ENCODE results near the gene UBAC2. TPM values are rescaled to one million over a fixed set of nuclear protein-coding genes. Genes with fewer than 3 reads are reported as not detected.
A peak's percentile ranks its signal among the peaks of the same experiment; 100 is the strongest.

Gene UBAC2
- total RNA-seq, 2 experiments from 2014 or later, result 43.4 to 44.9 TPM

- CTCF ChIA-PET, result interaction anchor here (0.9 to 6.4 kb wide), 6 partner anchors 19 to 134 kb away, joined by 3 to 59 read pairs (median 12); no protein-coding TSS in a partner anchor
- no peak overlapping the region for H3K4me3 Mint-ChIP-seq
Measured at GRCh38 chr13:99301056-99301838, 100.6 kb downstream of the UBAC2 start.

GRCh38 chr13:99301913-99302636 lies 101.4 kb downstream of the UBAC2 start:
- Mint-ChIP-seq H3K4me1 (ENCODE audit: low read depth) (peaks cover 71% of the 10 kb centered on the region), H3K4me3 (peak overlapping the region; percentile 93), H3K27me3 (ENCODE audit: low read depth) (no peaks in the 10 kb centered on the region), H3K36me3 (ENCODE audit: low read depth) (peaks cover 41% of the 10 kb centered on the region), H3K27ac (peak overlapping the region; percentile 99), H3K9me3 (no peaks in the 10 kb centered on the region)
- no peak for DNase-seq
- CTCF ChIA-PET, result interaction anchor here (0.9 to 6.4 kb wide), 9 partner anchors 30 to 133 kb away, joined by 3 to 59 read pairs (median 3); no protein-coding TSS in a partner anchor
- intact Hi-C loops (cut with micrococcal nuclease), result no loop called here

More at GRCh38 chr13:99301056-99301838, 100.6 kb downstream of the UBAC2 start:
- Mint-ChIP-seq H3K27ac (peak overlapping the region; percentile 77), H3K27me3 (ENCODE audit: low read depth) (no peaks in the 10 kb centered on the region), H3K9me3 (no peaks in the 10 kb centered on the region), H3K4me1 (ENCODE audit: low read depth) (peaks cover 77% of the 10 kb centered on the region), H3K36me3 (ENCODE audit: low read depth) (peaks cover 37% of the 10 kb centered on the region)
- intact Hi-C loops (cut with micrococcal nuclease), result no loop called here
- no peak for DNase-seq

- H3K4me3 Mint-ChIP-seq, result peak overlapping the region; percentile 93
- CTCF ChIA-PET, result interaction anchor here (0.7 to 6.4 kb wide), 10 partner anchors 8 to 133 kb away, joined by 3 to 59 read pairs (median 3); no protein-coding TSS in a partner anchor
- DNase-seq, result no peak
- H3K4me1 Mint-ChIP-seq (ENCODE audit: low read depth), result peaks cover 69% of the 10 kb centered on the region
- no peaks in the 10 kb centered on the region for H3K27me3 Mint-ChIP-seq (ENCODE audit: low read depth)
- H3K36me3 Mint-ChIP-seq (ENCODE audit: low read depth), result peaks cover 39% of the 10 kb centered on the region
- intact Hi-C loops (cut with micrococcal nuclease), result no loop called here
- no peaks in the 10 kb centered on the region for H3K9me3 Mint-ChIP-seq
- H3K27ac Mint-ChIP-seq, result peak overlapping the region; percentile 99
Measured at GRCh38 chr13:99302637-99303505, 102.2 kb downstream of the UBAC2 start.

GRCh38 chr13:99303863-99304521 lies 103.3 kb downstream of the UBAC2 start:
- H3K4me3 Mint-ChIP-seq, result peak overlapping the region; percentile 93
- H3K9me3 Mint-ChIP-seq, result no peaks in the 10 kb centered on the region
- peaks cover 70% of the 10 kb centered on the region for H3K4me1 Mint-ChIP-seq (ENCODE audit: low read depth)
- H3K27me3 Mint-ChIP-seq (ENCODE audit: low read depth), result no peaks in the 10 kb centered on the region
- intact Hi-C loops (cut with micrococcal nuclease), result loop anchor here (1.0 kb wide), 1 partner anchor 10 kb away; no protein-coding TSS in a partner anchor
- peak overlapping the region; percentile 99 for H3K27ac Mint-ChIP-seq
- CTCF ChIA-PET, result interaction anchor here (0.5 to 6.4 kb wide), 15 partner anchors 9 to 132 kb away, joined by 3 to 59 read pairs (median 4); no protein-coding TSS in a partner anchor
- H3K36me3 Mint-ChIP-seq (ENCODE audit: low read depth), result peaks cover 43% of the 10 kb centered on the region
- DNase-seq, result peak; percentile 83

- peaks cover 70% of the 10 kb centered on the region for H3K4me1 Mint-ChIP-seq (ENCODE audit: low read depth)
- peak overlapping the region; percentile 93 for H3K4me3 Mint-ChIP-seq
- H3K9me3 Mint-ChIP-seq, result no peaks in the 10 kb centered on the region
- CTCF ChIA-PET, result interaction anchor here (0.5 to 6.4 kb wide), 14 partner anchors 8 to 131 kb away, joined by 3 to 59 read pairs (median 6); no protein-coding TSS in a partner anchor
- no peaks in the 10 kb centered on the region for H3K27me3 Mint-ChIP-seq (ENCODE audit: low read depth)
- peaks cover 43% of the 10 kb centered on the region for H3K36me3 Mint-ChIP-seq (ENCODE audit: low read depth)
- no peak for DNase-seq
- peak overlapping the region; percentile 99 for H3K27ac Mint-ChIP-seq
- intact Hi-C loops (cut with micrococcal nuclease), result loop anchor here (1.0 kb wide), 1 partner anchor 10 kb away; no protein-coding TSS in a partner anchor
Measured at GRCh38 chr13:99304541-99304940, 103.9 kb downstream of the UBAC2 start.

- H3K4me3 Mint-ChIP-seq, result peak overlapping the region; percentile 93
- CTCF ChIA-PET, result interaction anchor here (0.6 to 6.4 kb wide), 8 partner anchors 9 to 130 kb away, joined by 4 to 59 read pairs (median 7); no protein-coding TSS in a partner anchor
- no peak for DNase-seq
Measured at GRCh38 chr13:99305158-99305557, 104.5 kb downstream of the UBAC2 start.

GRCh38 chr13:99305566-99305965 lies 104.9 kb downstream of the UBAC2 start:
- peaks cover 45% of the 10 kb centered on the region for H3K36me3 Mint-ChIP-seq (ENCODE audit: low read depth)
- H3K27ac Mint-ChIP-seq, result peak overlapping the region; percentile 99
- DNase-seq, result no peak
- no peaks in the 10 kb centered on the region for H3K9me3 Mint-ChIP-seq
- CTCF ChIA-PET, result interaction anchor here (0.5 to 6.4 kb wide), 8 partner anchors 9 to 130 kb away, joined by 3 to 59 read pairs (median 7); no protein-coding TSS in a partner anchor
- peak overlapping the region; percentile 93 for H3K4me3 Mint-ChIP-seq
- no peaks in the 10 kb centered on the region for H3K27me3 Mint-ChIP-seq (ENCODE audit: low read depth)
- H3K4me1 Mint-ChIP-seq (ENCODE audit: low read depth), result peaks cover 69% of the 10 kb centered on the region
- intact Hi-C loops (cut with micrococcal nuclease), result loop anchor here (5.0 kb wide), 1 partner anchor 733 kb away; no protein-coding TSS in a partner anchor

More at GRCh38 chr13:99305158-99305557, 104.5 kb downstream of the UBAC2 start:
- peaks cover 45% of the 10 kb centered on the region for H3K36me3 Mint-ChIP-seq (ENCODE audit: low read depth)
- H3K4me1 Mint-ChIP-seq (ENCODE audit: low read depth), result peaks cover 70% of the 10 kb centered on the region
- H3K9me3 Mint-ChIP-seq, result no peaks in the 10 kb centered on the region
- intact Hi-C loops (cut with micrococcal nuclease), result loop anchor here (5.0 kb wide), 1 partner anchor 733 kb away; no protein-coding TSS in a partner anchor
- H3K27ac Mint-ChIP-seq, result peak overlapping the region; percentile 99
- no peaks in the 10 kb centered on the region for H3K27me3 Mint-ChIP-seq (ENCODE audit: low read depth)

- DNase-seq, result no peak
Measured at GRCh38 chr13:99307247-99307646, 106.6 kb downstream of the UBAC2 start, which contains the start of gene GPR183. Gene GPR183, minus strand, starts transcription at chr13:99307399. Its CDS starts 11,254 bp downstream, at chr13:99296145.

GRCh38 chr13:99307648-99308339 lies 107.1 kb downstream of the UBAC2 start:
- no peaks in the 10 kb centered on the region for H3K27me3 Mint-ChIP-seq (ENCODE audit: low read depth)
- peak; percentile 89 for DNase-seq
- CTCF ChIA-PET, result interaction anchor here (0.8 to 6.4 kb wide), 6 partner anchors 10 to 128 kb away, joined by 3 to 59 read pairs (median 7); no protein-coding TSS in a partner anchor

More at GRCh38 chr13:99307247-99307646, 106.6 kb downstream of the UBAC2 start, which contains the start of gene GPR183:
- Mint-ChIP-seq H3K27me3 (ENCODE audit: low read depth) (no peaks in the 10 kb centered on the region), H3K27ac (peak within 1 kb of the TSS; percentile 99), H3K4me1 (ENCODE audit: low read depth) (peaks cover 73% of the 10 kb centered on the region), H3K9me3 (no peaks in the 10 kb centered on the region), H3K36me3 (ENCODE audit: low read depth) (peaks cover 42% of the 10 kb centered on the region), H3K4me3 (peak within 1 kb of the TSS; percentile 93)
- CTCF ChIA-PET, result interaction anchor here (0.7 to 6.4 kb wide), 8 partner anchors 16 to 128 kb away, joined by 3 to 59 read pairs (median 4); no protein-coding TSS in a partner anchor
- intact Hi-C loops (cut with micrococcal nuclease), result loop anchor here (1.0 to 5.0 kb wide), 6 partner anchors 11 to 735 kb away; partner anchors contain the start of gene GPR18

More at GRCh38 chr13:99307648-99308339, 107.1 kb downstream of the UBAC2 start:
- intact Hi-C loops (cut with micrococcal nuclease), result loop anchor here (1.0 to 5.0 kb wide), 11 partner anchors 11 to 735 kb away; partner anchors contain the start of gene GPR18
- H3K4me3 Mint-ChIP-seq, result peak overlapping the region; percentile 93
- peaks cover 73% of the 10 kb centered on the region for H3K4me1 Mint-ChIP-seq (ENCODE audit: low read depth)
- H3K36me3 Mint-ChIP-seq (ENCODE audit: low read depth), result peaks cover 41% of the 10 kb centered on the region
- H3K9me3 Mint-ChIP-seq, result no peaks in the 10 kb centered on the region
- peak overlapping the region; percentile 99 for H3K27ac Mint-ChIP-seq
